GF-D8 (cell line): ENCODE measurements around the gene CCNT1.
"Not testable (repeated sequence)": the region's sequence is repeated elsewhere in the genome, so short reads cannot be mapped to it uniquely, and the experiment has no call there.

Experiments
- DNase-seq: peaks from one replicate; lab custom pipeline; 2025; lab: John Stamatoyannopoulos, UW

The CCNT1 gene

GRCh38 chr12:48691826-48692487 lies 24.6 kb downstream of the CCNT1 start:
- no peak for DNase-seq

GRCh38 chr12:48690990-48691389 lies 25.5 kb downstream of the CCNT1 start:
- DNase-seq = no peak

GRCh38 chr12:48690436-48690835 lies 26.1 kb downstream of the CCNT1 start:
- no peak for DNase-seq

GRCh38 chr12:48688836-48689235 lies 27.7 kb downstream of the CCNT1 start:
- DNase-seq = no peak

GRCh38 chr12:48687592-48687991 lies 28.9 kb downstream of the CCNT1 start:
- no peak for DNase-seq

GRCh38 chr12:48686615-48687334 lies 29.7 kb downstream of the CCNT1 start:
- no peak for DNase-seq

- DNase-seq = no peak
Observed at GRCh38 chr12:48686037-48686595, 30.4 kb downstream of the CCNT1 start.

- DNase-seq = no peak
Observed at GRCh38 chr12:48683534-48683933, 33.0 kb downstream of the CCNT1 start.

GRCh38 chr12:48682927-48683326 lies 33.6 kb downstream of the CCNT1 start:
- no peak for DNase-seq

GRCh38 chr12:48682533-48682905 lies 34.0 kb downstream of the CCNT1 start:
- DNase-seq = not testable (repeated sequence)

GRCh38 chr12:48681710-48682532 lies 34.6 kb downstream of the CCNT1 start, which contains the start of gene KANSL2:
KANSL2 (minus strand) TSS chr12:48682238; CDS start chr12:48681632, 606 bp downstream.
- peak; percentile 94 for DNase-seq

GRCh38 chr12:48681399-48681709 lies 35.2 kb downstream of the CCNT1 start:
- no peak for DNase-seq

GRCh38 chr12:48680861-48681260 lies 35.6 kb downstream of the CCNT1 start:
- no peak for DNase-seq

GRCh38 chr12:48678551-48679185 lies 37.8 kb downstream of the CCNT1 start:
- peak; percentile 48 for DNase-seq

- no peak for DNase-seq
Observed at GRCh38 chr12:48671231-48671856, 45.2 kb downstream of the CCNT1 start.

- DNase-seq = no peak
Observed at GRCh38 chr12:48668996-48669395, 47.5 kb downstream of the CCNT1 start.

GRCh38 chr12:48659863-48660262 lies 56.6 kb downstream of the CCNT1 start:
- DNase-seq = no peak

GRCh38 chr12:48651681-48652080 lies 64.8 kb downstream of the CCNT1 start:
- DNase-seq = no peak

GRCh38 chr12:48645354-48645753 lies 71.2 kb downstream of the CCNT1 start:
- not testable (repeated sequence) for DNase-seq

- DNase-seq = no peak
Observed at GRCh38 chr12:48643011-48643410, 73.5 kb downstream of the CCNT1 start.

GRCh38 chr12:48641752-48642555 lies 74.6 kb downstream of the CCNT1 start:
- DNase-seq = not testable (repeated sequence)
